Measurements from ENCODE around the gene COASY.
"Not testable (repeated sequence)": the region's sequence is repeated elsewhere in the genome, so short reads cannot be mapped to it uniquely, and the experiment has no call there.

The COASY gene

DNA sequence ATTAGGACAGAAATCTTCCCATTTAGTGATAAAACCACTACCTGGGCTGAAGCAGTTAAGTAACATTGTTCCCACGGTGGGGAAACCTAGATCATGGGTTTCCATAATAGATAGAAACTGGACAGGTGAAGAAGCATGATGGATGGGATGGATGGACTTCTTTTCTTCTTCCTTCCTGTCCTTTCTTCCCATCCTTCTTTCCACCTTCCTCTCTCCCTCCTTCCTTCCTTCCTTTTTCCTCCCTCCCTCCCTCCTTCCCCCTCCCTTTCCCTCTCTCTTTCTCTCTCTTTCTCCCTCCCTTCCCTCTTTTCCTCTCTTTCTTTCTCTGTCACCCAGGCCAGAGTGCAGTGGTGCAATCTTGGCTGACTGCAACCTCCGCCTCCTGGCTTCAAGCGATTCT lies 12.5 kb downstream of the COASY start:
- no peak for DNase-seq (ENCODE audit: low spot score)

DNA sequence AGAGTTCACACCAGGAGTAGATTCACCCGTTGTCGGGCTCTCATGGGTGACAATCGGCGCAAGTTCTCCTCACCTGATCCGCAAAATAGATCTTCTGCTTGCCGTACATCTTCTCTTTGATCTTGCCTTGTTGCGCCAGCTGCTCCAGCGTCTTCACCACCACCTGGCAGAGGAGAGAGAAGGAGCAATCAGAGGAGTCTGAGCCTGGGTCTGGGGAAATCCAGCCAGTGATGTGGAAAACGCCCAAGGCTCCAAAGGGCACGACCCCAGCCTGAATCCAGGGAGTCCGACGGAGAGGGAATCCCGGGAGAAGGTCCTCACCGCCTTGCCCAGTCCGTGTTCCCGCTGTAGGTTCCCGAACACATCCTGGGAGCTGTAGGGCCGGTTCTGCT lies 15.2 kb downstream of the COASY start:
- no peak for DNase-seq (ENCODE audit: low spot score)

DNA sequence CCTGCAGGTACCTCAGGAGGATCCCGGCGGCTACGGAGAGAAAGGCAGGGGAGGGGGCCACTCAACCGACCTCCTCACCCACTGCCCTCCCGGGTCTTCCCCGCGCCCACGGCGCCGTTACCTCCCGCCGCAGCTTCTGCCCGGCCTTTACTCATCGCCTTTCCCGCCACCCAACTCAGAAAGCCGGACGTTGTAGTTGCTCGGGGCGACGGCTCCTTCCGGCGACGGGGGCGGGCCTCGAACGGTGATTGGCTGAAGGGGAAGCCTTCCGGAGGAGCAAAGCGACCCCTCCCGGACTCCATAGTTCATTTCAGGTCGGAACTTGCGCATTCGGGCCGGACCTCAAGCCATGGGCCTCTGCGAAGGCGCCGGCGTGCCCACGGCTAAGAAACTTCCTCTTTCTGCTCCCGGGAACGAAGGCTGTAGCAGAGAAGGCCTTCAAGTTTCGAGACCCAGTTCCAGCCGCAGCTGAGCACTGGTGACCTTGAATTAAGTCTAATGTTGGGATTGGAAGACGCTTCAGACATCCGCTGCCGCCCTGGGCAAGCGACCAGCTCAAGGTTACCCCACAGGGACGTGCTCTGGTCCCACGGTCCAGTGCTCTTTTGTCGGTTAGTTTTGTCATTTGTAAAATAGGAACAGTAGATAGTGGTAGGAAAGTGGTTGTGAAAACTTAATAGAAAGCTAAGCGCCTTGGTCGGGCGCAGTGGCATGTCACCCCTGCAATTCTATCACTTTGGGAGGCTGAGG lies 15.8 kb downstream of the COASY start, which contains the start of gene PSMC3IP:
Gene PSMC3IP (minus strand): TSS at position 198 of the 750 bp plus-strand sequence. CDS start 43 bp downstream, at position 155.
- peak; percentile 98 for DNase-seq (ENCODE audit: low spot score)

DNA sequence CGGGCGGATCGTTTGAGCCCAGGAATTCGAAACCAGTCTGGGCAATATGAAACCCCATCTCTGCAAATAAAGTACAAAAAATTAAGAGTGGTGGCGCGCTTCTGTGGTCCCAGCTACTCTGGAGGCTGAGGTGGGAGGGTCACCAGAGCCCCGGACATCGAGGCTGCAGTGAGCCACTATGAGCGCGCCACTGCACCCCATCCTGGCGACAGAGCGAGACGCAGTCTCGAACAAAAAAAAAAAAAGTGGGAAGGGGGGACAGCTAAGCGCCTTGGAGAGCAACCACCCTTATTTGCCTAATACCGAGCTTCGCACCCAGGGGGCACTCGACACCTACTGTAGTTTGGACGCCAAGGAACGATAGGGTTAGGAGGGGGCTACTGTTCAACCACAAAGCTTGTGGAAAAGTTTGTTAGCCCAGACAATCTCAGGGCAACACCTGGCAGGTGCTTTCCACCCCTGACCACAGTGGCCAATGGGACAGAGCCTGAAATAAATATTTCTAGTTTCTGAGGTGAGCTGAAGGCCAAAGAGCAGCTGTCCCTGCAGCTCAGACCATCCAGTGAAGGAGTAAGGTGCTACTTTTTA lies 16.4 kb downstream of the COASY start:
- peak; percentile 82 for DNase-seq (ENCODE audit: low spot score)

DNA sequence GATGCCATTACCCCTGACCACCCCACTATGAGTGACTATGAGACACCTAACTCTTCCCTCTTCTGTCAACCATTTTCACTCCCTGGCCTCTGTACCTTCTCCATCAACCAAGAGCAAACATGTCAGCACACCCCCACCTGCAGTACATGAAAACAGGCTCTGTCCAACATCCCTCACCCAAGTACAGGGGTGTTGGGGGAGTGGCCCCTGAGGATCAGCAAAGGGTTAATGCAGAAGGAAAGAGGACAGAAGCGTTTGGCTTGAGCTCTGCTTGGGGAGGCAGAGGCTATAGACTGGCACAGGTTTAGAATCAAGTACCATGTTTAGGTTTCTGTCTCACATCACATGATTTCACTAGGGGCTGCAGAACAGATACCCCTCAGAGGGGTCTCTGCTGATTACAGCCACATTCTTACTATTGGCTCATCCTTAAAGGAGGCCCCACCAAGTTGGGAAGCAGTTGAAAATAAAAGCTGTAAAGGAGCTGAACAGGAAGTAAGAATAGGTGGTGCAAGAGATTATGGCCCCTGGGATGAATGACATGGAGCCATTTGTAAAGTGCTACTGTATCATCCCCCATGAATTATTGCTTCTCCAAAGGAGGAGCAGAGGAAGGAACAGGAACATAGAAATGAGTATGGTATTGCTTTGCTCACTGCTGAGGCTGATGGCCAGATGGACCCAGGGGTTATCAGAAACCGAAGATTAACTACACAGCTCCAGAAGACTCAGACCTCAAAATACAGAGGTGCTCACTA lies 18.0 kb downstream of the COASY start:
- no peak for DNase-seq (ENCODE audit: low spot score)

DNA sequence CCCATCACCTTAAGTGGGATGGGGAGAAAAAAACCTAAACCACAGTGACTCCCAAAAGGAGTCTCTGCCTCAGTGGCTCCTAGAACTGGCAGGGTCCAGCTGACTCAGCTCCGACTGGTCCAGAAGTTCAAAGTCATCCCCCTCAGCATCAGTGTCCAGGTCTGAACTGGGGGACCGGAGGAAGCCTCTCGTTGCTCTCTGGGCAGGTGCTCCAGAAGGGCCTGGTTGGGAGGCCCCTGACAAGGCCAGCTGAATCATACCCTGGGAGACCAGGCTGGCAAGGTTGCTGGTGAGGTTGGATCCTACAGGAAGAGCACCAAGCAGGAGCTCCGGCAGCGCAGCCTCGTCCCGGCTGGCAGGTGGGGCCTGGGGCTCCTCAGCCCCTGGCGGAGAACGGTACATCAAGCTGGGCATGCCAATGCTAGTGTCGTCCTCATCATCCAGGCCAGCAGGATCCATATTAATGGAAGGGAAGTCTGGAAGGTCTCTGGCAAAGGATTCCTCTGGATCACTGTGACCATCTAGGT lies 19.9 kb downstream of the COASY start:
- DNase-seq (ENCODE audit: low spot score): no peak

DNA sequence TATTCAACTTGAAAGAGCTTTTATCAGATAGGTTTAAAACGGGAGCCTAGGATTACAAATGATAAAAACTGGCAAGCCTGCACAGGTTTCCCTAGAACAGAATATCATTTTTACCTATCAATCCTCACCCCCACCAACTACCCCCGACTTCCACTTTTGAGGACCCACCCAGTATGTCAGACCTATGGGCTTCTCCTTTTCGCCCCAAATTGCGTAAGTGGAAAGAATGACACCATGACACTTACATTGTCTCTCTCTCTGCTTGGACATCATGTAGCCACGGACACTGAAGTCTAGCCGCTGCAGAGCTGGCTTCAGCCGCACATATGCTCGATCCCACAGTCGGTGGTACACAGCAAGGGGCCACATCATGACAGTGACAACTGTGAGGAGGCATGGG lies 22.9 kb downstream of the COASY start:
- DNase-seq (ENCODE audit: low spot score): no peak

DNA sequence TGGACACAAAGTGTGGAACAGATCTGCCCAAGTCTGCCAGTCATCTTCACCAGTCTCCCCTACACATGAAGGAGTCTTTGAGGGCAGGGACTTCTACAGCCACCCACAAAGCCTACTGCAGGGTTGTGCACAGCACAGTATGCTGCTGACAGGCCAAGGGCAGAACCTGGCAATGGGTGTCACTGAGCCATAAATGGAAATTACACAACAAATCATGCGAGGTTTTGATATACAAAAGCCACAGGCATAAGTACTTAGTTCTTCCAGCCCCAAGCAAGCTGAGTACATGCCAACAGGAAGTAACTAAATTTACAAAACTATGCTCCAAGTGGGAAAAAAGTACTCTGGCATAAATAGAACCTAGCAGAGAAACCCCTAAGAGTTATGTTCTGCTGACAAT lies 23.4 kb downstream of the COASY start:
- no peak for DNase-seq (ENCODE audit: low spot score)

DNA sequence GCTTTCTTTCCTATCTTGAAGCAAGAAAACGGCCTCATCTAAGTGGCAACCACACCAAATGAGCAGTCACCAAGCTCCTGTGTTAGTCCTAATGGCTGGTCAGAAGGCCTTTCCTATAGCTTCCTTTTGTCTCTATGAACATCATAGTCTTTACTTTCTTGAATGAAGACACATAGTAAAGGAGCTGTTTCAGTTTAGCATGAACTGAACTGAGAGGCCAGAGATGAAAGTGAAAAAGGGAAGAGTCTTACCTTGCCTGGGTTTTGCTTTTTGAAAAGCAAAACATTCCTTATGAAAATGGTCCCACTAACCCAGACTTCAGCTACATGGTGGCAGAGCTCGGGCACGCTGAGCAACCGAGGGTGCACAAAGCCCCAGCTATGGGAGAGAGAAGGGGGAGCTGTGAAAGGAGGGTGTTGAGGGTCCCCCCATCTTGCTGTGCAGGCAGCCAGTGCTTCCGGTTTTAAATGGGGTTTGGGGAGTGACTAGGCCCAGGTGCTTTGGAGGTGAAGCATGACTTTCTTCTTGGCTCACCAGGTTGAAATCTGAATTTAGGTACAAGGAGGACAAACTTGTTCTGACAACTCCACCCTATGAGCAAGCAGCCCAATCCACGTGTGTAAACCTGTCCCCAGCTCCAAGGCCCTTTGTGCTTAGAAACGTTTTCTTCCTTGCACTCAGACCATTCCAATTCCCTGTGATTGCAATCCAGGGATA lies 24.7 kb downstream of the COASY start:
- no peak for DNase-seq (ENCODE audit: low spot score)

DNA sequence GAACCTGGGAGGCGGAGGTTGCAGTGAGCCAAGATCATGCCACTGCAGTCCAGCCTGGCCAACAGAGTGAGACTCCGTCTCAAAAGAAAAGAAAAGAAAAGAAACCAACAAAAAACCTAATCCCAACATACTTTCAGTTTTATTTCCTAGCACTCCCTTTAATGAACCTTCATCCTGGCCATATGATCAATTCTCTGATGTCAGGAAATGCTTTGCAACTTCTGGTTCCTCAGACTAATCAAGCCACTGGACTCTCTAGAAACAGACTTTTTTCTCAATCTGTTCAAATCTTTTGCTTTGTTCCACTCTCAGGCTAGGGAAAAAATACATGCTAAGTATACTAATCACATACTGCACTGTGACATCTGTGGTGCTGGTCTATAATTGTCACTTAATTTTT lies 28.9 kb downstream of the COASY start:
- DNase-seq (ENCODE audit: low spot score): no peak

DNA sequence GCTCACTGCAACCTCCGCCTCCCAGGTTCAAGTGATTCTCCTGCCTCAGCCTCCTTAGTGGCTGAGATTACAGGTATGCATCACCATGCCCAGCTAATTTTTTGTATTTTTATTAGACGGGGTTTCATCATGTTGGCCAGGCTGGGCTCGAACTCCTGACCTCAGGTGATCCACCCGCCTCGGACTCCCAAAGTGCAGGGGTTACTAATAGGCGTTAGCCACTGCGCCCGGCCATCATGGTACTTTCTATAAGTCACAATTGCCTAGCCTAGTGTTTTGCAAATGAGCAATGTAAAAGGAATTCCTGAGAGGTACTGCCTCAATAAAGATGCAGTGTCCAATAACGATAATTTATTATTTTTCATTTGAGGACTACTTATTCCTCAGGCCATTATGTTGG lies 29.5 kb downstream of the COASY start:
- no peak for DNase-seq (ENCODE audit: low spot score)

DNA sequence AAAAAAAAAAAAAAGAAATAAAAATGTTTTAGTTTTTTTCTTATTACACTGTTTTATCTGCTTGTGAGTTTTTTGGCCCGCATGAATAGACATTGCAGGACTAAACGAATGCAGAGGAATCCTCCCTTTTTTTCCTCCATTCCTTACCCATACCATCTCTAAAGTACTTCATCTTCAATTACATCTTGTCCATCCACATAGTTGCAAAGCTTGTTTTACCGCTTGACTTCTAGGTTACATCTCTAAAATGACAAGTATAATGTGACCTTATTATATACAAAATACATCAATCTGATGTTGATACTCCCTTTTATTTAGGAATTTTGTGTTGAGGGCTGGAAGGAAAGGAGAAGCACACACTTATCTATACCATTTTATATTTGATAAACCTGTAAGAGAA lies 34.4 kb downstream of the COASY start:
- no peak for DNase-seq (ENCODE audit: low spot score)

DNA sequence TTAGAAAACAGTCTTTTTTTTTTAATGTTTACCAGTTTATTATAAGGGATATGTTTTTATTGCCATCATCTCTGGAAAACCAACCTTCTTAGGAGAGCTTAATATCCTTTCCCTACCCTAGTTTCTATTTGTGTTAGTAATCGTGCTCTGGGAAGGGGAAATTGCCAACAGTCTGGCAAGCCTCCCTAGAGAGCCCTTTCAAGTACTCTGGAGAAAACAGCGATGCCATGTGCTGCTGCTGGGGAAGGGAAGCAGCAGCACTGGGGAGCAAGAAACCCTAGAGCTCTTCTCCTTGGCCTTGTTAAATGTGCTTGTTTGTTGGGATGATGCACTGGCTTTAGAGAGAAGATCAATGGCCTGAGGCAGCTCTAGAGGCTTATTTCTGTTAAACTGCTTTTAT lies 37.0 kb downstream of the COASY start:
- no peak for DNase-seq (ENCODE audit: low spot score)

DNA sequence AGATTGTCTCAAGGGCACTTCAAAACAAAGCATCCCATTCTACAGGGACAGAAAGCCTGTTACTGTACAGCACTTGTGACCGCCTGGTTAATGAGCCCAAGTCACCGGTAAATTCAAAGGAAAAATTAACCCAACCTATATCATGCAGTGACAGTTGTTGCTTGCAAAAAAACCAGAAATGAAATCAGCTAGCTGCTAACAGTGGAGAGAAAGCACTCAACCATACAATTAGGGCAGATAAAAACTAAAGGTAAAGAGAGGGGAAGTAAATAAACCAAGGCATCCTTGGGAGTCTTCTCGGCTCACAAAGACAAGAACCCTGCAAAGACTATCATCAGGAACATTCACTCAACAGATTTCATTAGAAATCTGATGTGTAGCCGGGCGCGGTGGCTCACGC lies 41.4 kb downstream of the COASY start:
- no peak for DNase-seq (ENCODE audit: low spot score)

DNA sequence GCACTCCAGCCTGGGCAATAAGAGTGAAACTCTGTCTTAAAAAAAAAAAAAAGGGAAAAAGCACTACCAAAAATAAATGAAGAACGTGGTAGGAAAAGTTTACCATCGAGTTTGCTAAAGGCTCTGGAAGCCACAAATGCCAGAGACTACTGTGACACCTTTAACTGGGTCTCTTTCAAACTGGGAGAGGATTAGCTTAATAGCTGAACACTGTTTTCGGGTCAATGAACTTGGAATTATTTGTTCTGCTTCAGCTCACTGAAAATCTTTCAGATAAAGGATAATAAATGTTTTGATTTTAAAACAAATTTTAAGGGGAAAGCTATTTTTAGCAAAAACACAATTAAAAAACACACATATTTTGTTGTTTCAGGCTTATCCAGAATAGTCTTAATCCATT lies 45.8 kb downstream of the COASY start:
- DNase-seq (ENCODE audit: low spot score): no peak

DNA sequence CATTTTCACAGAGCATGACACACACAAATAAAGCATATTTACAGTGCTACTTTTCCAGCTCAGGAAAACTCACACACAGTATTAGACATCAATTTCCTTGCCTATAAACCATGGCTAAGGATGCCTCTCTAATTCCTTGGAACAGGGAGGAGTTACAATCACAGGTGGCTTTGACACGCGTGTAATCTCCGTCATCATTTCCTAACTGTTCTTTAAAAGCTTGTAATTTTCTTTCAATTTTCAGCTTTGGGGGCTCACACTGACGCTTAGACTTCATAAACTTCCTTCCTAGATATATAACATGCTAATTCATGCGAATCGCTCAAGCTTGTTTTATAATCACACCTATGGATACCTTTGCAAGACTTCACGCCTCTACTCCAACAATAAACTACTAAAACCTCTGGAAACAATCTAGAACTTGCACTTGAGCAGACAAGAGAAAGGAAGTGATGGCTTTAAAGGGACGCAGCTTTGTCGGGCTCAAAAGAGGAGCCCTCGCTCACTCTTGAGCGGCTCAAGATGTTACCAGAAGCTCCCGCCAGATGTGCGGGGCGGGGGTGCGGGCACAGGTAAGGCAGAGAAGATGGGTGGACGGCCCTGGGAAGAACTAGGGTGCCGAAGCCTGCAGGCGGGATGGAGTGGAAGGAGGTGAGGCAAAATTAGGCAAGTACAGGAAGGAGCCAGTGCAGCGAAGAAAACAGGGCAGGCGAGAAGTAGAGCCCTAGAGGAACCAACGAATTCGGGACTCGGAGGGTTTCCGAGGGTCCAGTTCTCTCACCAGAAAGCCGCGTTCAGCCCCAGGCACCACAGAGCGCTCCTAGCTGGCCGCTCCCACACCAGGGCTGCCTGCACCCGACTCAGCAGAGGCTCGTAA lies 46.6 kb downstream of the COASY start:
- DNase-seq (ENCODE audit: low spot score): no peak

DNA sequence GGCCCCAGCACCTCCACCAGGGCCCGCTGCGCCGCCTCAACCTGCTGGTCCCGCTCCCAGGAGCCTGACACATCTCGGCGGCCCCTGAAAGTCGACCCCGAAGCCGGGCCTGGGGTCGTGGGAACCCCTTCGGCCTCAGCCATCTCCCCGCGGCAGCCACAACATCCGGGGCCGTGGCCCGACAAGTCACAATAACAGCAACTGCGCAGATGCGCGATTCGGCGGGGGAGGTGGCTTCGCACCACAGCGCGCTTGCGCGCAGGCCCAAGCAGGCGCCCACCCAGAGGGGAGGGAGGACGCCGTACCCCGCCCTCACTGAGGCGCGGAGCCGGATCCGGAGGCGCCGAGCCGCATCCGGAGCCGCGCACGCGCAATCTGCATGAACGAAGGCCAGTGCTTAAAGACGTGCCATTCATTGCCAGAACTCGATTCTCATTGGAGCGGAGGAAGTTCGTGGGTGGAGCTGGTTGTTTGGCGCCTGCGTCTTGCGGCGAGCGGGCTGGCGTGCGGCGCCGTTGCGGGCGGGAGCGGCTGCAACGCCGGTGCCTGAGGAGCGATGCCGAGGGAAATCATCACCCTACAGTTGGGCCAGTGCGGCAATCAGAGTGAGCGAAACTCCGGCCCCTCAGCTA lies 47.4 kb downstream of the COASY start, which contains the start of the genes RETREG3 and TUBG1:
Gene RETREG3 (minus strand): TSS at position 193 of the 632 bp plus-strand sequence. CDS start 50 bp downstream, at position 143.
Gene TUBG1 (plus strand): TSS at position 502 of the 632 bp plus-strand sequence. CDS start 55 bp downstream, at position 557.
- DNase-seq (ENCODE audit: low spot score): peak; percentile 100

DNA sequence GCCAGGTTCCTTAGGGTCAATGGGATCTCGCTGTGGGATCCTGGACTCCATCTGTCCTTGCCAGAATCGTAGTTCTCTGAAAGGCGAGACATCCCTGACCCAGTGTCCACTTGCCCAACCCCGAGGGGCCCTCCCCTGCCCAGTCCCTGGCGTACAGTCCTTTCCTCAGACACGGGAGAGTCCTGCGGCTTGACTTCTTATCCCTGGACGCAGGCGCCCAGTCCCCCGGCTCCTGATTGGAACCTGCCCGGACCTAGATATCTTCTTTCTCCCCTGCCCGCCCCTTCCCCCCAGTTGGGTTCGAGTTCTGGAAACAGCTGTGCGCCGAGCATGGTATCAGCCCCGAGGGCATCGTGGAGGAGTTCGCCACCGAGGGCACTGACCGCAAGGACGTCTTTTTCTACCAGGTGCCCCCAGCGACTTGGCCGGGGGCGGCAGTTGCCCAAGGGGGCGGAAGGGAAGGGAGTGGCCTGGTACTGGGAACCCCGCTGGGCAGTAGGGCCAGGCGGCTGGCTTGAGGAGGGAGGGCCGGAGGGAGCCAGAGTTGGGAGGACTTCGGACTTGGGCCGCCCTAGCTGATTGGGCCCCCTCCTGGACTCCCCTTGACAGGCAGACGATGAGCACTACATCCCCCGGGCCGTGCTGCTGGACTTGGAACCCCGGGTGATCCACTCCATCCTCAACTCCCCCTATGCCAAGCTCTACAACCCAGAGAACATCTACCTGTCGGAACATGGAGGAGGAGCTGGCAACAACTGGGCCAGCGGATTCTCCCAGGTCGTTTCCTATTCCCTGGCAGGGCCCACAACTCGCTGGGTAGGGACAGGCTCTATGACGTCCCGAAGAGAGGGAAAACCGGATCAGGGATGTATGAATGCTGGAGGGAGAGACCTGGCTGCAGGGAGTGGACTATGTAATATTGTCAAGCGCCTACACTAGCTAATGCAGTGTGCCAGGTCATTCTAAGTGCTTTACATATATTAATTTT lies 48.2 kb downstream of the COASY start:
- DNase-seq (ENCODE audit: low spot score): not testable (repeated sequence)

DNA sequence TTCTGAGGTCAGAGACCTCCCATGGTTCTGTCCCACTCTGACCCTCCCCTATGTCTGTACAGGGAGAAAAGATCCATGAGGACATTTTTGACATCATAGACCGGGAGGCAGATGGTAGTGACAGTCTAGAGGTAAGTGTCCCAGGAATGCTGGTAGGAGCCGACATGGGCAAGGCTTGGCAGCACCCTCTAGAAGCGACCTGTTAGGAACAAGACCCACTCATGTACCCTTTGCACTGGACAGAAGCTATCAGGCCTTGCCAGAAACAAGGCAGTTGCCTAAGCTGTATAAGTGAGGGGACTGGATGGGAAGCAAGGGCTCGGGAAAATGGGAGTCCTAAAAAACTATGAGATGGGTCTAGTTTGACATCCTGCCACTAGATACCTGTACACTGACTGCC lies 50.1 kb downstream of the COASY start:
- no peak for DNase-seq (ENCODE audit: low spot score)
